GM12878 (cell line): ENCODE data around the gene DGLUCY. TPM values are rescaled to one million over a fixed set of nuclear protein-coding genes. Genes with fewer than 3 reads are reported as not detected.

Source experiments
- ATAC-seq: fragments of 200-7000 bp; cut with Tn5 transposase; 3 replicates; pipeline ENCODE4 v1.9.1; 2020; ENCODE audit warnings: mild to moderate bottlenecking, moderate library complexity
- BruUV-seq: library from RNA; stranded (reverse); fragments of 400-500 nt; replicated peaks from 2 replicates; lab custom pipeline; 2021; lab: Mats Ljungman, UMichigan
- CTCF ChIA-PET: fragments of 300-600 bp; sonication (Branson Sonifier 250); formaldehyde crosslinking; extraction: SDS; loops from one replicate; lab custom pipeline; 2021; ENCODE audit warnings: inconsistent platforms; lab: Yijun Ruan, JAX
- POLR2A ChIA-PET: fragments of 350-600 bp; formaldehyde crosslinking; extraction: SDS; loops from one replicate; lab custom pipeline; 2021; ENCODE audit warnings: inconsistent platforms; lab: Charles Lee
- RAD21 ChIA-PET: fragments of 300-600 bp; sonication (Branson Sonifier 250); formaldehyde crosslinking; loops from one replicate; lab custom pipeline; 2023; ENCODE audit warnings: antibody characterized with exemption; ENCODE audit not compliant: unreplicated experiment; lab: Charles Lee
- SMC1A ChIA-PET: fragments of 300-600 bp; sonication (Branson Sonifier 250); formaldehyde crosslinking; loops from one replicate; lab custom pipeline; 2023; ENCODE audit not compliant: unreplicated experiment, uncharacterized antibody; lab: Charles Lee
- DNase-seq: peaks from one replicate; pipeline ENCODE4 v3.0.0-alpha.2; 2011; ENCODE audit warnings: low read depth, low spot score
- FAIRE-seq: peaks from 3 replicates; lab custom pipeline; 2011; peaks lifted over from hg19 to GRCh38; lab: Jason Lieb, UNC
- H2AFZ ChIP-seq: 2 replicates; pipeline ENCODE4 v1.6.0; 2011; ENCODE audit warnings: low read depth, low read length, control low read depth; ENCODE audit not compliant: control insufficient read depth
- H3K27ac ChIP-seq: 2 replicates; pipeline ENCODE4 v1.5.1; 2011; ENCODE audit warnings: control low read depth; ENCODE audit not compliant: control insufficient read depth, insufficient read depth
- H3K27me3 ChIP-seq, 2 experiments: replicated peaks in 1 of 2; 2 replicates each; pipeline versions ENCODE4 v1.6.0 to v1.6.1; 2011; ENCODE audit warnings: low read length in 1 of 2; ENCODE audit not compliant: control insufficient read depth in 2 of 2, insufficient read depth in 2 of 2
- H3K36me3 ChIP-seq, 2 experiments: 2 replicates each; pipeline ENCODE4 v1.5.1; 2011; ENCODE audit warnings: low read length in 1 of 2; ENCODE audit not compliant: control insufficient read depth in 2 of 2, insufficient read depth in 2 of 2
- H3K4me1 ChIP-seq: 2 replicates; pipeline ENCODE4 v1.6.1; 2011; ENCODE audit warnings: mild to moderate bottlenecking, low read length, moderate library complexity, mixed read lengths; ENCODE audit not compliant: control insufficient read depth, insufficient read depth
- H3K4me2 ChIP-seq: 2 replicates; pipeline ENCODE4 v1.6.0; 2011; ENCODE audit warnings: control low read depth; ENCODE audit not compliant: control insufficient read depth, insufficient read depth
- H3K4me3 ChIP-seq: fragments of 200-600 bp; sonication (generic); 2 replicates; pipeline ENCODE4 v1.5.1; 2016
- H3K79me2 ChIP-seq: 2 replicates; pipeline ENCODE4 v1.6.0; 2011; ENCODE audit warnings: low read length; ENCODE audit not compliant: control insufficient read depth, insufficient read depth
- H3K9ac ChIP-seq: 2 replicates; pipeline ENCODE4 v1.8.0; 2011; ENCODE audit warnings: low read length, control low read depth, mixed read lengths; ENCODE audit not compliant: control insufficient read depth, insufficient read depth
- H3K9me3 ChIP-seq: replicated peaks from 3 replicates; pipeline ENCODE4 v1.5.1; 2011; ENCODE audit warnings: mild to moderate bottlenecking, low read length; ENCODE audit not compliant: control insufficient read depth, insufficient read depth
- H4K20me1 ChIP-seq: 2 replicates; pipeline ENCODE4 v1.6.0; 2011; ENCODE audit not compliant: control insufficient read depth, insufficient read depth
- ASH2L ChIP-seq: fragments of 300-600, 200-600 bp; sonication (generic); IDR thresholded peaks from 2 replicates; pipeline ENCODE4 v1.6.1; 2017; ENCODE audit warnings: low read depth, mild to moderate bottlenecking, borderline replicate concordance
- BHLHE40 ChIP-seq, 2 experiments: fragments of 450-650 bp in 1 of 2; IDR thresholded peaks; 2 replicates each; pipeline ENCODE4 v1.6.1; 2011 to 2017; ENCODE audit warnings: low read depth in 2 of 2, borderline replicate concordance in 1 of 2, improper control_type of control experiment in 1 of 2, low read length in 1 of 2, mild to moderate bottlenecking in 1 of 2
- MYB ChIP-seq: fragments of 150-350 bp; IDR thresholded peaks from 2 replicates; pipeline ENCODE4 v1.6.1; 2014; ENCODE audit warnings: mild to moderate bottlenecking, low read depth, low read length, borderline replicate concordance
- NR2C2 ChIP-seq: IDR thresholded peaks from 2 replicates; pipeline ENCODE4 v1.6.1; 2011; ENCODE audit warnings: borderline replicate concordance, low read depth; ENCODE audit not compliant: control insufficient read depth, insufficient read length
- NRF1 ChIP-seq: conservative IDR thresholded peaks from 2 replicates; pipeline ENCODE4 v1.6.1; 2011; ENCODE audit warnings: mild to moderate bottlenecking, low read depth, low read length, improper control_type of control experiment
- RUNX3 ChIP-seq: IDR thresholded peaks from 2 replicates; pipeline ENCODE4 v1.6.1; 2012; ENCODE audit warnings: low read length, inconsistent platforms
- ZNF384 ChIP-seq: IDR thresholded peaks from 2 replicates; pipeline ENCODE4 v1.6.1; 2012; ENCODE audit warnings: low read depth, mild to moderate bottlenecking, low read length, improper control_type of control experiment, borderline replicate concordance
- WGBS: methylation state at CpG from one replicate; pipeline ENCODE4 v1.1.6; 2016; ENCODE audit warnings: low lambda C conversion rate; ENCODE audit not compliant: insufficient replicate concordance, insufficient coverage; ENCODE audit errors: missing lambda C conversion rate; 5-methylcytosine and 5-hydroxymethylcytosine counted together
- in situ Hi-C: fragments of 300-500 bp; cut with MboI; formaldehyde crosslinking; loops from 9 replicates; pipeline ENCODE4 v1.14.3; 2018; ENCODE audit warnings: mixed read lengths
- intact Hi-C: fragments of 100-400 bp; cut with micrococcal nuclease; formaldehyde crosslinking; loops from one replicate; pipeline ENCODE4 v1.14.2; 2022; ENCODE audit not compliant: unreplicated experiment
- polyA plus RNA-seq, 11 experiments: library from polyadenylated mRNA; depleted of rRNA in 4 of 11; unstranded in 6 of 11; stranded (reverse) in 5 of 11; fragments of >200 nt; fragmentation: Nextera tagmentation in 4 of 11; fragmentation: Illumina TruSeq in 1 of 11; extraction: Ambion mirVana in 4 of 11; extraction: Trizol in 1 of 11; gene quantifications; 1 replicate in 1 of 11; 2 replicates in 10 of 11; pipeline versions ENCODE4 v1.2.1 to v1.2.3, GENCODE V29; 2011 to 2016; ENCODE audit warnings: inconsistent platforms in 2 of 11, missing spikeins in 2 of 11, low read depth in 1 of 11
- total RNA-seq, 4 experiments: library from RNA; depleted of rRNA in 3 of 4; stranded (reverse); fragments of >200 nt in 3 of 4; fragmentation: Illumina TruSeq in 1 of 4; extraction: Trizol in 1 of 4; gene quantifications; 2 replicates each; pipeline versions ENCODE4 v1.2.1 to v1.2.3, GENCODE V29; 2013 to 2021

Gene DGLUCY
- total and polyA plus RNA-seq, 10 of the 15 experiments (the other 5 are each of a cell fraction or from before 2014, with no cell fraction given), result 15.0 to 70.3 (median 55.1) TPM

- H3K9ac ChIP-seq, result no peak overlapping the region
- no peak overlapping the region for H3K4me3 ChIP-seq
- H3K36me3 ChIP-seq, result no peaks in the 10 kb centered on the region
- H2AFZ ChIP-seq, result no peak overlapping the region
- ATAC-seq (no peak), FAIRE-seq (no peak), DNase-seq (no peak)
- H3K4me1 ChIP-seq, result peaks cover 11% of the 10 kb centered on the region
- CTCF ChIA-PET, result interaction anchor here (1.0 kb wide), 1 partner anchor 9 kb away, joined by 3 read pairs; no protein-coding TSS in a partner anchor
- POLR2A ChIA-PET, result interaction anchor here (0.7 kb wide), 1 partner anchor 104 kb away, joined by 3 read pairs; no protein-coding TSS in a partner anchor
- H3K9me3 ChIP-seq, result no peaks in the 10 kb centered on the region; the same call in 2 of the 3 replicates
- no peak overlapping the region for H3K4me2 ChIP-seq
- BruUV-seq, result no TSS peak
- SMC1A ChIA-PET, result no interaction called here
- no peaks in the 10 kb centered on the region for H4K20me1 ChIP-seq
- RAD21 ChIA-PET, result interaction anchor here (0.7 kb wide), 1 partner anchor 127 kb away, joined by 3 read pairs; no protein-coding TSS in a partner anchor
- TF ChIP-seq ASH2L (no peak), ZNF384 (no peak), NR2C2 (no peak), BHLHE40 (IDR thresholded peaks at IDR 0.05; ENCODE audit: borderline replicate concordance in 1 of 2, low read depth in 2 of 2, low read length in 1 of 2) (no peak), MYB (no peak)
- H3K27me3 ChIP-seq, result no peaks in the 10 kb centered on the region
- H3K27ac ChIP-seq, result no peak overlapping the region
- intact Hi-C loops, result no loop called here
- no peaks in the 10 kb centered on the region for H3K79me2 ChIP-seq
- 100% methylated on average over 1 of the region's 1 CpG for WGBS
- in situ Hi-C loops, result no loop called here
These were observed 46.7 kb upstream of the DGLUCY start for GRCh38 chr14:91067186-91067585.

DNA sequence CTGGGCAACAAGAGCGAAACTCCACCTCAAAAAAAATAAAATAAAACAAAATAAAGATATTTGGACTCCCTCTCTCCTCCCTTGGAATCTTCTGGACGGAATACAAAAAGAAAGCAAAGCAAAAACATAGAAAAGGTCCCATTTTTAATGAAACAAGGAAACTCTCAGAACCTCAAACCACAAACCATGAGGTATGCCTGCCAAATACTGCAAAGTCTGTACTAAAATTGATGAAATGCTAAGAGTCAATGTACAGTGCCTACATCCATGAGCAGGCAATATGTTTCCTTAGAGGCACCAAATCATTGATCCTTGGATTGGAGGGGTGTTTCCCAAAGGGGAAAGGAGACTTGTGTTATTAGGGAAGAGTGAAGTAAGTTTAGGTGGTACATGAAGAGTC lies 45.2 kb upstream of the DGLUCY start:
- WGBS, result 69% methylated on average over 2 of the region's 2 CpGs

More for the DNA sequence above, 45.2 kb upstream of the DGLUCY start:
- H4K20me1 ChIP-seq, result no peaks in the 10 kb centered on the region
- H3K4me1 ChIP-seq, result peaks cover under 1% of the 10 kb centered on the region; the same call in 1 of the 2 replicates
- ChIA-PET POLR2A (no interaction called here), RAD21 (no interaction called here), CTCF (no interaction called here), SMC1A (no interaction called here)
- intact Hi-C loops (no loop called here), in situ Hi-C loops (no loop called here)
- DNase-seq (no peak), FAIRE-seq (no peak), ATAC-seq (peak; percentile 54; the same call in 2 of the 3 replicates)
- TF ChIP-seq NRF1 (no peak), RUNX3 (peak; percentile 60; the same call in 1 of the 2 replicates)
- no peak overlapping the region for H3K4me2 ChIP-seq
- no peak overlapping the region for H2AFZ ChIP-seq
- H3K79me2 ChIP-seq, result no peaks in the 10 kb centered on the region
- no peak overlapping the region for H3K9ac ChIP-seq
- no peak overlapping the region for H3K4me3 ChIP-seq
- H3K27ac ChIP-seq, result no peak overlapping the region
- H3K36me3 ChIP-seq, result no peaks in the 10 kb centered on the region
- no peaks in the 10 kb centered on the region for H3K27me3 ChIP-seq
- no TSS peak for BruUV-seq
- no peaks in the 10 kb centered on the region; the same call in 2 of the 3 replicates for H3K9me3 ChIP-seq
